Endothelial cell of umbilical vein (primary cell): ENCODE data around the gene RASAL2. TPM values are rescaled to one million over a fixed set of nuclear protein-coding genes. Genes with fewer than 3 reads are reported as not detected.

Source experiments
- BruUV-seq: library from RNA; stranded (reverse); fragments of 400-500 nt; replicated peaks from 2 replicates; lab custom pipeline; 2021; lab: Mats Ljungman, UMichigan
- CTCF ChIA-PET: fragments of 300-600, 350-600 bp; sonication (Branson Sonifier 250); formaldehyde crosslinking; loops from one replicate; lab custom pipeline; 2021; ENCODE audit warnings: antibody characterized with exemption, inconsistent platforms; lab: Charles Lee
- POLR2A ChIA-PET: fragments of 300-600, 350-600 bp; sonication (Branson Sonifier 250); formaldehyde crosslinking; loops from one replicate; lab custom pipeline; 2021; ENCODE audit warnings: antibody characterized with exemption, inconsistent platforms; lab: Charles Lee
- DNase-seq: peaks from one replicate; pipeline ENCODE4 v3.0.0-alpha.2; 2011; ENCODE audit warnings: low read depth, low spot score
- FAIRE-seq: peaks from 2 replicates; lab custom pipeline; 2011; peaks lifted over from hg19 to GRCh38; lab: Jason Lieb, UNC
- H2AFZ ChIP-seq: 2 replicates; pipeline ENCODE4 v1.6.0; 2012; ENCODE audit warnings: low read depth, low read length, control low read depth, inconsistent platforms
- H3K27ac ChIP-seq: 2 replicates; pipeline ENCODE4 v1.5.1; 2011; ENCODE audit warnings: low read depth, mild to moderate bottlenecking, control low read depth, low read length, moderate library complexity; ENCODE audit not compliant: insufficient read depth
- H3K27me3 ChIP-seq, 2 experiments: 2 replicates each; pipeline versions ENCODE4 v1.6.0 to v1.6.1; 2011; ENCODE audit warnings: low read length in 2 of 2, mixed read lengths in 1 of 2; ENCODE audit not compliant: control insufficient read depth in 2 of 2, insufficient read depth in 2 of 2
- H3K36me3 ChIP-seq, 2 experiments: 2 replicates in 1 of 2; 3 replicates in 1 of 2; pipeline ENCODE4 v1.5.1; 2011; ENCODE audit warnings: low read length in 2 of 2, mild to moderate bottlenecking in 1 of 2, moderate library complexity in 1 of 2; ENCODE audit not compliant: control insufficient read depth in 2 of 2, insufficient read depth in 2 of 2; ENCODE audit errors: extremely low read depth in 1 of 2
- H3K4me1 ChIP-seq: 3 replicates; pipeline ENCODE4 v1.5.1; 2011; ENCODE audit warnings: mild to moderate bottlenecking, low read length; ENCODE audit not compliant: control insufficient read depth, insufficient read depth; ENCODE audit errors: extremely low read depth
- H3K4me2 ChIP-seq: 2 replicates; pipeline ENCODE4 v1.6.1; 2011; ENCODE audit warnings: low read length, control low read depth, mixed read lengths; ENCODE audit not compliant: insufficient read depth
- H3K4me3 ChIP-seq, 3 experiments: fragments of 200-600 bp in 1 of 3; sonication (generic), shearing (Covaris generic) in 1 of 3; replicated peaks in 1 of 3; 2 replicates each; pipeline ENCODE4 v1.5.1; 2011 to 2016; ENCODE audit warnings: control low read depth in 3 of 3, low read length in 3 of 3, mild to moderate bottlenecking in 2 of 3, inconsistent platforms in 1 of 3, low read depth in 1 of 3, moderate library complexity in 1 of 3; ENCODE audit not compliant: insufficient read depth in 1 of 3
- H3K79me2 ChIP-seq: 2 replicates; pipeline ENCODE4 v1.6.0; 2012; ENCODE audit warnings: low read length, inconsistent platforms; ENCODE audit not compliant: control insufficient read depth, insufficient read depth
- H3K9ac ChIP-seq: replicated peaks from 2 replicates; pipeline ENCODE3; 2011; ENCODE audit warnings: low read length, control low read depth; ENCODE audit not compliant: insufficient read depth; ENCODE audit errors: extremely low read depth
- H3K9me1 ChIP-seq: replicated peaks from 3 replicates; pipeline ENCODE4 v1.6.0; 2011; ENCODE audit warnings: mild to moderate bottlenecking, low read length; ENCODE audit not compliant: control insufficient read depth, insufficient read depth; ENCODE audit errors: extremely low read depth
- H3K9me3 ChIP-seq: replicated peaks from 2 replicates; pipeline ENCODE4 v1.5.1; 2012; ENCODE audit warnings: low read length, inconsistent platforms; ENCODE audit not compliant: control insufficient read depth, insufficient read depth
- H4K20me1 ChIP-seq: replicated peaks from 2 replicates; pipeline ENCODE3; 2011; ENCODE audit warnings: mild to moderate bottlenecking, low read length; ENCODE audit not compliant: control insufficient read depth, insufficient read depth; ENCODE audit errors: extremely low read depth
- CTCF ChIP-seq, 2 donors: IDR thresholded peaks; 1 replicate in 1 of 2; 2 replicates in 1 of 2; pipeline ENCODE4 v1.5.1; 2011; ENCODE audit warnings: low read length in 2 of 2, mild to moderate bottlenecking in 2 of 2, moderate library complexity in 2 of 2, control low read depth in 1 of 2, inconsistent platforms in 1 of 2, low read depth in 1 of 2; ENCODE audit not compliant: insufficient read depth in 1 of 2; ENCODE audit errors: extremely low read depth in 1 of 2
- EZH2 ChIP-seq: IDR thresholded peaks from 2 replicates; pipeline ENCODE4 v1.6.1; 2012; ENCODE audit warnings: borderline replicate concordance, low read depth, mild to moderate bottlenecking, moderate library complexity, low read length, inconsistent platforms; ENCODE audit not compliant: severe bottlenecking
- FOS ChIP-seq: IDR thresholded peaks from 2 replicates; pipeline ENCODE4 v1.6.1; 2011; ENCODE audit warnings: mild to moderate bottlenecking, low read length, moderate library complexity, borderline replicate concordance; ENCODE audit not compliant: insufficient read depth
- GATA2 ChIP-seq: IDR thresholded peaks from 2 replicates; pipeline ENCODE4 v1.7.0; 2011; ENCODE audit warnings: low read depth, mild to moderate bottlenecking, moderate library complexity, mixed read lengths, low read length; ENCODE audit not compliant: insufficient read length, insufficient read depth
- JUN ChIP-seq: IDR thresholded peaks from 2 replicates; pipeline ENCODE4 v1.6.1; 2011; ENCODE audit warnings: borderline replicate concordance, low read depth; ENCODE audit not compliant: insufficient read length, insufficient read depth
- MAX ChIP-seq: IDR thresholded peaks from 2 replicates; pipeline ENCODE4 v1.6.1; 2011; ENCODE audit not compliant: insufficient read depth, insufficient read length
- MYC ChIP-seq: IDR thresholded peaks from one replicate; pipeline ENCODE4 v1.6.1; 2011; ENCODE audit warnings: mild to moderate bottlenecking, low read depth, low read length
- POLR2A ChIP-seq: IDR thresholded peaks from 2 replicates; pipeline ENCODE4 v1.6.1; 2012; ENCODE audit warnings: low read depth, mild to moderate bottlenecking, control low read depth, low read length
- POLR2AphosphoS5 ChIP-seq: IDR thresholded peaks from 2 replicates; pipeline ENCODE4 v1.6.1; 2012; ENCODE audit warnings: low read depth, mild to moderate bottlenecking, control low read depth, low read length, moderate library complexity; ENCODE audit not compliant: insufficient read depth
- dilution Hi-C: fragments of 300-500 bp; cut with MboI; formaldehyde crosslinking; loops from one replicate; pipeline ENCODE4 v1.15.0; 2019; ENCODE audit warnings: low sequenced_read_pairs; ENCODE audit not compliant: extremely low pct_ligation_motif_present
- intact Hi-C: fragments of 100-400 bp; cut with micrococcal nuclease; formaldehyde crosslinking; loops from one replicate; pipeline ENCODE4 v1.10.0; 2022
- polyA plus RNA-seq, 4 experiments: library from polyadenylated mRNA; depleted of rRNA in 3 of 4; stranded (reverse) in 3 of 4; unstranded in 1 of 4; fragments of >200 nt; gene quantifications; 2 replicates each; pipeline versions ENCODE4 v1.2.1 to v1.2.3, GENCODE V29; 2011 to 2012; ENCODE audit warnings: missing spikeins in 1 of 4
- total RNA-seq: library from RNA; stranded (reverse); gene quantifications from 2 replicates; pipeline ENCODE4 v1.2.3, GENCODE V29; 2021

The RASAL2 gene
- total and polyA plus RNA-seq, 2 donors (not counting 3 experiments of a cell fraction or from before 2014, with no cell fraction given): 12.5 to 15.5 TPM

- Histone ChIP-seq H4K20me1 (no peaks in the 10 kb centered on the region), H3K4me3 (no peak overlapping the region), H3K4me2 (no peak overlapping the region), H3K36me3 (no peaks in the 10 kb centered on the region), H3K27me3 (no peaks in the 10 kb centered on the region), H3K27ac (no peak overlapping the region), H2AFZ (no peak overlapping the region), H3K79me2 (no peaks in the 10 kb centered on the region), H3K4me1 (peaks cover 33% of the 10 kb centered on the region), H3K9me3 (no peaks in the 10 kb centered on the region), H3K9ac (no peak overlapping the region), H3K9me1 (no peaks in the 10 kb centered on the region)
- no peak for DNase-seq
- dilution Hi-C loops (no loop called here), intact Hi-C loops (no loop called here)
- ChIA-PET CTCF (interaction anchor here (1.1 to 4.9 kb wide), 4 partner anchors 9 to 17 kb away, joined by 4 to 43 read pairs (median 4); no protein-coding TSS in a partner anchor), POLR2A (no interaction called here)
- BruUV-seq: no TSS peak
- FAIRE-seq: no peak
- no peak for TF ChIP-seq MAX
- TF ChIP-seq POLR2A: no peak
- no peak for TF ChIP-seq JUN
- TF ChIP-seq FOS: no peak
- TF ChIP-seq CTCF (IDR thresholded peaks at IDR 0.05; ENCODE audit: extremely low read depth in 1 of 2, insufficient read depth in 1 of 2, low read depth in 1 of 2, low read length in 2 of 2): no peak
These were observed 45.0 kb upstream of the RASAL2 start for GRCh38 chr1:178048883-178049282.

- Histone ChIP-seq H3K4me1 (peaks cover 35% of the 10 kb centered on the region), H3K9me1 (no peaks in the 10 kb centered on the region), H3K4me2 (no peak overlapping the region), H3K36me3 (no peaks in the 10 kb centered on the region), H2AFZ (no peak overlapping the region), H4K20me1 (no peaks in the 10 kb centered on the region), H3K9ac (no peak overlapping the region), H3K27me3 (no peaks in the 10 kb centered on the region), H3K79me2 (no peaks in the 10 kb centered on the region), H3K9me3 (no peaks in the 10 kb centered on the region), H3K4me3 (no peak overlapping the region), H3K27ac (no peak overlapping the region)
- DNase-seq (no peak), FAIRE-seq (no peak)
- intact Hi-C loops (loop anchor here (5.0 kb wide), 1 partner anchor 142 kb away; no protein-coding TSS in a partner anchor), dilution Hi-C loops (no loop called here)
- POLR2A ChIA-PET: no interaction called here
- CTCF ChIA-PET: interaction anchor here (1.7 to 4.9 kb wide), 3 partner anchors 11 to 232 kb away, joined by 5 to 43 read pairs (median 26); no protein-coding TSS in a partner anchor
- no peak for TF ChIP-seq POLR2AphosphoS5
- TF ChIP-seq FOS: no peak
- TF ChIP-seq EZH2: no peak
- TF ChIP-seq JUN: no peak
- TF ChIP-seq MYC: no peak
- TF ChIP-seq GATA2: no peak
- TF ChIP-seq POLR2A: no peak
- TF ChIP-seq CTCF (IDR thresholded peaks at IDR 0.05; ENCODE audit: extremely low read depth in 1 of 2, insufficient read depth in 1 of 2, low read depth in 1 of 2, low read length in 2 of 2): no peak
- TF ChIP-seq MAX: no peak
- no TSS peak for BruUV-seq
These were observed 43.8 kb upstream of the RASAL2 start for GRCh38 chr1:178050084-178050483.
